Stimulated activated CD8-positive, alpha-beta memory T cell treated with anti-CD3 and anti-CD28 coated beads, Interleukin-4, amount 100 ng/mL, for 24 hours (primary cell): ENCODE measurements around the gene BCAS3.

Experiments used
- DNase-seq: peaks from one replicate; pipeline ENCODE4 v3.0.0-alpha.2; 2020; ENCODE audit warnings: low read depth

Gene BCAS3

DNA sequence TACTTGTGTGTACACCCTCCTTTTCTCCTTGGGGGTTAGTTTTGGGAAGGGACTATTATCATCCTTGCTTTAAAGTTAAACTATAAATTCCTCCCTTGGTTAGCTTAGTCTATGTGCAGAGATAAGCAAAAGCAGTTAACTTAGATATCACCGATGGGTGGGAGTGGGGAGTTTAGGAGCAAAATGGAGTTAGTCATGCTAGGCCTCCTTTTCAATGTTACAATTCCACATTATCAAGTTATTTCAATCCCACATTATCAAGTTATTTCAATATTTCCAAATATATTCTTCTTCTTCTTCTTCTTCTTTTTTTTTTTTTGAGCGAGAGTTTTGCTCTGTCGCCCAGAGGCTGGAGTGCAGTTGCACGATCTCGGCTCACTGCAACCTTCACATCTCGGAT, 1.7 kb upstream of the BCAS3 start:
- DNase-seq, result no peak

DNA sequence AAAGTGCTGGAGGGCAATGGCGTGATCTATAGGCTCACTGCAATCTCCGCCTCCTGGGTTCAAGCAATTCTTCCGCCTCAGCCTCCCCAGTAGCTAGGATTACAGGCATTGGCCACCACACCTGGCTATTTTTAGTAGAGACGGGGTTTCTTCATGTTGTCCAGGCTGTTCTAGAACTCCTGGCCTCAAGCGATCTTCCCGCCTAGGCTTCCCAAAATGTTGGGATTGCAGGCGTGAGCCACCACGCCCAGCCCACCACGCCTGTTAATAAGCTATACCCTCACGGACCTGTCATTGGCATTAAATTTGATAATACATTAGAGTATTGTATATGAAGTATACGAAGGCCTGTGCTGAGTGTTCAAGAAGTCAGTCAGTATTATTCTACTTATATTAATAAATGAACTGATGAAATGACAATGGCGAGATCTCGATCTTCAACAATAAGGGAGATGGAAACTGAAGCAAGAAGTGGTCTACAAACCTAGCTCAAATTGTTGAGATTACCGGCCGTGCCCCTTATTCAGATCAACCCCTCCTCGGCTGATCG, 818 bp upstream of the BCAS3 start:
- DNase-seq, result no peak

DNA sequence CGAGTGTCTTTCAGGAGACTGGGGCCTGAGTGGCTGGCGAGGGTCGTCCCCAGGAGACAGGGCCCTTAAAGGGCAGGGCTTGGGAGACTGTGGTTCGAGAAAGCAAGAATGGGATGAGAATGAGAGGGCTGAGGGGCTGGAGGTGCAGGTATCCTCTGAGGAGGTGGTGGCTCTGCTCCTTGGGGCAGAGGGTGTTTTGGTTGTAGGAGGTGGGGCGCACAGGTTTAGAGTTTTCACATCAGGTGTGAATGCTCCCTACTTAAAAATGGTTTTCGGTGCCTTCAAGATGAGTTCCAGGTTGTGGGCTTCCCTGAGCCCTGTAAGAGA, 430 bp downstream of the BCAS3 start:
- DNase-seq, result no peak

DNA sequence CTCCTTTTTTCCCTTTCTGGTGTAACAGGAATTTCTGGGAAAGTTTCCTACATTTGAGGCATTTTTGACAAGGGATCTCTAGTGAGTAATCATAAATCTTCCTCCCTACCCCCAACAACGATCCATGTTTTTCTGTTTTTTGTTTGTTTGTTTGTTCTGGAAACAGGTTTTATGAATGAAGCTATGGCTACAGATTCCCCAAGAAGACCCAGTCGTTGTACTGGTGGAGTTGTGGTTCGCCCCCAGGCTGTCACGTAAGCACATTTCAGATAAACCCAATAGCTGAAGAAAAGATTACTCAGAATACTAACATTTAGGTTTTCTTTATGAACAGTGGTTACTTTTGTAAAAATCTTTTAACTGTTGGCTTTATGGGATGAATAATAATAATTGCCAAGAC, 1.6 kb downstream of the BCAS3 start:
- no peak for DNase-seq

DNA sequence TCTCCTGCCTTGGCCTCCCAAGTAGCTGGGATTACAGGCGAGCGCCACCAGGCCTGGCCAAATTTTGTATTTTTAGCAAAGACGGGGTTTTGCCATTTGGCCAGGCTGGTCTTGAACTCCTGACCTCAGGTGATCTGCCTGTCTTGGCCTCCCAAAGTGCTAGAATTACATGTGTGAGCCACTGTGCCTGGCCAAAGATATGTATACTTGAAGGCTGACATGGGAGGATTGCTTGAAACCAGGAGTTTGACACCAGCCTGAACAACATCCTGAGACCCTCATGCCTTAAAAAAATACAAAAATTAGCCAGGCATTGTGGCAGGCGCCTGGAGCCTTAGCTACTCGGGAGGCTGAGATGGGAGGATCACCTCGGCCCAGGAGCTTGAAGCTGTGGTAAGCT, 3.1 kb downstream of the BCAS3 start:
- no peak for DNase-seq

DNA sequence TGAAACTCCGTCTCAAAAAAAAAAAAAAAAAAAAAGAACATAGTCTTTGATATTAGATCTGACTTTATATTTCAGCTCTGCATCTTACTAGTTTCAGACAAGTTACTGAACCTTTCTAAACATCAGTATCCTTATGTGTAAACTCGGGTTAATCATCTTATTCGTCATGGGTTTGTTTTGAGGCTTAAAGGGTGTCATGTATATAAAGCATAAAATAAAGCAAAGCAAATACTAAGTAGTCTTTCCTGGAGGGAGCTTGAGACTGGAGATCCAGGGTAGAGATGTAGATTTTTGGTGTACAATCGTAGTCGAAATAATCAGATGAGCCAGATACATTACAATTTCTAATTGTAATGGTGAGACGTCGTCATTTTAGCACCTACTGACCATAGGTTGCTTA, 7.8 kb downstream of the BCAS3 start:
- no peak for DNase-seq

DNA sequence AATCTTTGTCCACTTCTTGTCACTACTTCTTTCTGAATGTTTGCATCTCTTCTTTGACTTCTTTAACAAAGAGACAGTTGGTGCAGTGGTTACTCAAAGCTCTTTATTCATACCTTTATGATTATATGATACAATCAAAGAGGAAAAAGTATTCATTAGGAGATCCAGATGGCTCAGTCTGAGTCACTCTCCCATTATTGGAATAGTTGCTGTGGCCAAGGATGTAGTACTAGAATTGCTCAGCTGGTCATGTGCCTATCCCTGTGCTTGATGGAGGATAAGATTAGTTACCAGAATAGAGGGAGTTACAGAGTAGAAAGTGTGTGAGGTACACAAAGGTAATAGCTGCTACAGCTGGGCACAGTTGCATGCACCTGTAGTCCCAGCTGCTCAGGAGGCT, 18.3 kb downstream of the BCAS3 start:
- no peak for DNase-seq

DNA sequence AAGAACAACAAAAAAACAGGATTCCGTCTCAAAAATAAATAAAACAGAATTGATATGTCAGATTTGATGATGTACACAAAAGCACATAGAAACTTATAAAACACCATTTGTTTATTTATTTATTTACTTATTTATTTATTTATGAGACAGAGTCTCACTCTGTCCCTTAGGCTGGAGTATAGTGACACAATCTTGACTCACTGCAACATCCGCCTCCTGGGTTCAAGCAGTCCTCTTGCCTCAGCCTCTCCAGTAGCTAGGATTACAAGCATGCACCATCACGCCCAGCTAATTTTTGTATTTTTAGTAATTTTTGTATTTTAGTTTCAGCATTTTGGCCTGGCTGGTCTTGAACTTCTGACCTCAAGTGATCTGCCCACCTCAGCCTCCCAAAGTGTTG, 21.4 kb downstream of the BCAS3 start:
- no peak for DNase-seq

DNA sequence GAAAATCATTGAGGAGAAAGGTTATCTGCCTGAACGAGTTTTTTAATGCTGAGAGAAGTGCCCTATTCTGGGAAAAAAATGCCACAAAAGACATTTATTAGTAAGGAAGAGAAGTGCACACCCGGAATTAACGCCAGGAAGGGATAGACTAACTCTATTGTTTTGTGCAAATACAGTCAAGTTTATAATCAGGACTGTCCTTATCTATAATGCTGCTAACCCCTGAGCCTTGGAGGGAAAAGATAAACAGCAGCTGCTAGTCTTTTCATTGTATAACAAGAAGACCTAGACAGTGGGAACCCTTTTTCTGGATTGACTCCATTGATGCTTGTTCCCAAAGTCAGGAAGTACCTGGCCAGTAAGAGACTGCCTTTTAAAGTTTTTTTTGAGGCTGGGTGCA, 26.5 kb downstream of the BCAS3 start:
- DNase-seq, result no peak

DNA sequence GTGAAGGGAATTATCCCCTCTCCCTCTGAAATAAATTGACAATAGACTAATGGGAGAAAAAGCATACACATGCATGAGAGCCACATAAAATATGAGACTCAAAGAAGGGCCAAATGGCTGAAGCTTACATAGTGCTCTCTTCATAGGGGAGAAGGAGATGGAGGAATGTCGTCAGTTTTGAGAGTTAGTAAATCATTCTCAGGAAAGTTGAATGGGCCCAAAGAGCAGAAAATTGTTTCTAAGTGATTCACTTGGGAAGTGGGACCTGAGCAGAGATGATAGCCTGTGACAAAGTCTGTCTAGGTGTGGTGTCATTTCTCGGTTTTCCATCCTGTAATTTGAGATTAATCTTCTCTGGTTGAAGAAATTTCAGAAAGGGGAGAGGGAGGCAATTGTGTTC, 35.0 kb downstream of the BCAS3 start:
- no peak for DNase-seq

DNA sequence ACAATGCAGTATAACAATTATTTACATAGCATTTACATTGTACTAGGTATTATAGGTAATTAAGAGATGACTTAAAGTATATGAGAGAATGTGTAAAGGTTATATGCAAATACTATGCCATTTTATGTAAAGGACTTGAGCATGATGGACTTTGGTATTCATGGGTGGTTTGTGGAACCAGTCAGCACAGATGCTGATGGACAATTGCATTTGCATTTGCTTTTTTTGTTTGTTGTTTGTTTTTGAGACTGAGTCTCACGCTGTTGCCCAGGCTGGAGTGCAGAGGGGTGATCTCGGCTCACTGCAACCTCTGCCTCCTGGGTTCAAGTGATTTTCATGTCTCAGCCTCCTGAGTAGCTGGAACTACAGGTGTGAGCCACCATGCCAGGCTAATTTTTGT, 36.0 kb downstream of the BCAS3 start:
- no peak for DNase-seq

DNA sequence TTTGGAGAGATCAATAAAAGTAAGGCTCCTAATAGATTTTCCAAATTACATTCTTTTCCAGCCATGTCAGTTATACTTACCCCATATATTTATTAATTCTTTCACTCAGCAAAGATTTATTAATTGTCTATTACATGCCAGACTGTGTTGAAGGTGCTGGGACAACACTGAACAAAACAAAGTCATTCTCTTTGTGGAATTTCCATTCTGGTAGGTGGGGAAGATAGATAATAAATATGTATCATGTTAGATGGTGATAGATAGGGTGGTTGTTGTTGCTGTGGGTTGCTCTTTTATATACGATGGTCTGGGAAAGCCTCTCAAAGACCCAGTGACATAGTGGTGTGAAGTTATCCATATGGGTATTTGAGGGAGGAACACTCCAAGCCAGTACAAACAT, 39.1 kb downstream of the BCAS3 start:
- no peak for DNase-seq

DNA sequence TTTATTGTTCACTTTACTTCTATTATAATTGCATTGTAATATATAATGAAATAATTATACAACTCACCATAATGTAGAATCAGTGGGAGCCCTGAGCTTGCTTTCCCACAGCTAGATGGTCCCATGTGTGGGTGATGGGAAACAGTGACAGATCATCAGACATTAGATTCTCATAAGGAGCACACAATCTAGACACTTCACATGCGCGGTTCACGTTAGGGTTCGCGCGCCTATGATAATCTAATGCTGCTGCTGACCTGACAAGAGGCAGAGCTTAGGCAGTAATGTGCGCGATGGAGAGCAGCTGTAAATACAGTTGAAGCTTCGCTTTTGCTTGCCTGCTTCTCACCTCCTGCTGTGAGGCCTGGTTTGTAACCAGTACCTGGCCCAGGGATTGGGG, 40.2 kb downstream of the BCAS3 start:
- DNase-seq, result no peak

DNA sequence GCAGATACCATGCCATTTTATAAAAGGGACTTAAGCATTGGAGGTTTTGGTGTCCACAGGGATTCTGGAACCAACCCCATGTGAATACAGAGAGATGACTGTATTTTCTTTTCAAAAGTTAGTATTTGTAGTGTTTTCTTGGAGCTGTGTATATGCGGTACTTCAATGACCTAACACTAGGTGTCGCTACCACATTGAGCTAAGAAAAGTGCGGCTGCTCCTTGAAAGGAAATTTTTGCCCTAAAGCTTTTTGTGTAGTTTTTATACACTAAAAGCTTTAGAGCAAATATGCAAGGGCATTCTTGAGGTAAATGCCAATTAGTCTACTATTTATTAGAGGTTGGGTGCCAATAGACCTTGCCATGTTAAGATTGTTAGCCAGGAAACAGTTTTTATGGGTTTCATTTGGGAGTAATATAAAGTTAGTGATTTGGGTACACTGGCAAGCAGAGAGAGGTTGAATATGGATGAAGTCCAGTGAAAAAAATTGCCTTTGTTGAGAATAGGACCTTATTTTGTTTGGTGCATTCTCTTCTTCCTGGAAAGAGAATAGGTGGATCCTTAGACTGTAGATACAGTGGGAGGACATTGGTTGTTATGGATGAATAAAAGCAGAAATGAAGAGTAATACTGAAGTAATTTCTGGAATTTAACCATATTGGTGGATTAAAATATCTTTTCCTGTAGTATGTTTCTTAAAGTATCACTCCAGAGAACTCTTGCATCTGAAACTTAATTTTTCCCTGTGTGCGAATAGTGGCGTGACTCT, 43.3 kb downstream of the BCAS3 start:
- no peak for DNase-seq

DNA sequence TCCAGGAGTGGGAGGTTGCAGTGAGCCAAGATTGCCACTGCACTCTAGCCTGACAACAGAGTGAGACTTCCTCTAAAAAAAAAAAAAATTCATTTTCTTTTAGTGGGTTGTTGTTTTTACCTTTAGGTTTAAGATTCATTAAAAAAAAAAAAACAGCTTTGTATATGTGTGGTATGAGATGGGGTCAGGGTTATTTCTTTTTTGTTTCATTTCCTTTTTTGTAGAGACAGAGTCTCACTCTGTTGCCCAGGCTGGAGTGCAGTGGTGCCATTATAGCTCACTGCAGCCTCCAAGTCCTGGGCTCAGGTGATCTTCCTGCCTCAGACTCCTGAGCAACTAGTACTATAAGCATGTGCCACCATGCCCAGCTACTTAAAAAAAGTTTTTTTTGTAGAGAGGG, 47.0 kb downstream of the BCAS3 start:
- no peak for DNase-seq

DNA sequence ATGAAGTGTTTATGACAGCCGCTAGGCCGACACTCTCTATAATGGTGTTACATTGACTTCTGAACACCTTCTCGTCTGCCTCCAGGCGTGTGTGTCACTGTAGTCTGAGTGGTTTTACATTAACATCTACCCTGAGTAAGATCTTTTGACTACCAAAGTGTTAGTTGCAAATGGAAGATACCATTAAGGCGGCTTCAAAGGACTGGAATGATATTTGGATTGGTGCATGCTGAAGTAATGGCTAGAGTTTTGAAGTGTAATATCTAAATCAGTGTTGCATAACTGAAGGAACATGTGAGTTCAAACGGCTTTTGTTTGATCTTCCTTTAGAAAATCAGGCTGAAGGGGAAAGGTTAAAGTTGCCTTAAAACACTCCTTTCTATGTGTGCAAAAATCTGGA, 52.2 kb downstream of the BCAS3 start:
- no peak for DNase-seq

DNA sequence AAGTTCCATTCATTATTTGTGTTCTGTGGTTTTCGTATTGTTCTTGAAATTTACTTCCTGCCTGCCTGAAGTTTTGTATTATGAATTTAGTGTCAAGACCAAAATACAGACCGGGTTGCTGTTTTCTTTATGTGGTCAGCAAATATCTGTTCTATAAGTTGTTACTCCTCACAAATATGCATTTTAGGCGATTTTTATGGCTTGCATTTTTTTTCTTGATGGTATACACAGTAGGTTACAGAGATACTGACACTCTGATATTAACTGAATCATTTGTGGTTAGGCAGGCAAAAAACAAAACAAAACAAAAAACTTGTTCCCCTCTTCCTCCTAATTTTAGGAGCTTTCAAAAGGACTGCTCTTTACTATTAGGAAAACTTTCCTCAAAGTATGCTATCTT, 52.6 kb downstream of the BCAS3 start:
- DNase-seq, result no peak

DNA sequence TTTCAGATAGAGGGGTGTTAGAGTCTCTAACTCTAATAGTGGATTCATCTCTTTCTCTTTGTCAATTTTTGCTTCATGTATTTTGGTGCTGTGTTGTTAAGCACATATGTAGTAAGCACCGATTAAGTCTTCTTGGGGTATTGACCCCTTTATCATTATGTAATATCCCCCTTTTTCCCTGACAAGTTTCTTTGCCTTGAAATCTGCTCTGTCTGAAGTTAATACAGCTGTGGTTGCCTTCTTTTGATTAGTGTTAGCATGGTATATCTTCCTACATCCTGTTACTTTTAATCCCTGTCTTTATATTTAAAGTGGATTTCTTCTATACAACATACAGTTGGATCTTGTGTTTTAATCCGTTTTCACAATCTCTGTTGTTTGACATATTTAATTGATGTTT, 60.6 kb downstream of the BCAS3 start:
- DNase-seq, result no peak

DNA sequence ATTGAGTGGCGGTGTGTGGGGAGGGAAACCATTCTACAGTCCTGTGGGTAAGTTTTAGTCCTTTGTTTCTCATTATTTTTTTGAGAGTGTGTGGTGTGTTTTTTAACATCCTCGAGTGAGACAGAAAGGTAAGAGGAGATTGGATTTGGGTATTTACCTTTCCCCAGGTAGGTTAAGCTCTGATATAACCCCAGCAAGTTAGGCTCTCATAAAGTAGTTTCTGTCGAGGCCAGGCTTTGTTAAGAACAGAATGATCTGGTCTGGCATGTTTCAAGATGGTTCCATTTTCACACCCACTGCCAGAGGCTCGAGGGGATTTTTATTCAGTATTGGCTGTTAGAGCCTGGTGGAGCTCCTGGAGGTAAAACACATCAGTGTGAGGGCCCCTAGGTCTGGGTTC, 62.9 kb downstream of the BCAS3 start:
- no peak for DNase-seq

DNA sequence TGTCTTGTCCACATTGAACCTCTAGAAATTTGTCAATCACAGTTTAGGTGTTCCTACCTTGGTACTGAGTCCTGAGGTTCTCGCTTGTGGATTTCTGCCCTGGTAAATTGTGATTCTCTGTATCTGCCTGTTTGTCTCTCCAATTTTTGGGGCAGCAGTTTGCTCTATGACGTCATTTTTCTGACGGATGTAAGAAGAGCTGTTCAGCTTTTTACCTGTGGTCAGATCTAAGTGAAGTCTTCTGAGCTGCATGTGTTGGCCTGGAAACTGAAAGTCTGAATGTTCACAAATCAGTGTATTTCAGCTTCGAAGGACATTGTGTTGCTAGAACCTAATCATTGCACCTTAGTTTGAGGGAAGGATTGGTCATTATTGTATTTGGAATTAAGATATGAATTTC, 63.4 kb downstream of the BCAS3 start:
- DNase-seq, result no peak

DNA sequence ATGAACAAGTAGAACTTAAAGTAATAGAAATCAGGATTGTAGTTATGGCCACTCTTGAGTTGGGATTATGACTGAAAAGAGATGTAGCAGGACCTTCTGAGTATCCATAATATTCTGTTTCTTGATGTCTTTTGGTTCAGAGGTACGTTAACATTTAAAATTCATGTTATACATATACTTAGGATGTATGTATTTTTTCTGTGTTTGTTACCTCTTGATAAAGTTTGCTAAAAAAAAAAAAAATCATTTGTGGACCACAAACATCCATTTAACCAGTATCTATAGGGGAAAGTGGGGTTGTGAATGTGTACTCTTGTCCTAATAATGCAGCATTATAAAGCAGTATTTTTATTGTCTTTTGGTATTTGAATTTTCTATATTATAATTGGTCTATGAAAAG, 65.6 kb downstream of the BCAS3 start:
- DNase-seq, result no peak

DNA sequence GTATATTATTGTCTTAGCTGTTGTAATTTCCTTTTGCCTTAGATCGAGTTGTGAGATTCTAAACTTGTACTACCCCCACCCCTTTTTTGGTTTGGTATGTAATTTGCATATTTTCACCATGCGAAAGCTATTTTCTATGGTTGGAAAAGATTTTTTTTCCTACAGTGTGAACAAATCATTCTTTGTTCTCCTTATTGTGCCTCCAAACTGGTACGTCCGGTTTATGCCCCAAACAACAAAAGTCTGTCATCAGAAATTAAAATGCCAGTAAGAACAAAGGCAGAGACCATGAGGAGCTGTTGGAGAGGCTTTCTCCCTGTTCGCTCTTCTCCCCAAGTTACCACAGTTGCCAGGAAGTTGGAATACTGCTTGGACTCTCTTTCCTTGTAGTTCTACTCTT, 66.1 kb downstream of the BCAS3 start:
- DNase-seq, result no peak

DNA sequence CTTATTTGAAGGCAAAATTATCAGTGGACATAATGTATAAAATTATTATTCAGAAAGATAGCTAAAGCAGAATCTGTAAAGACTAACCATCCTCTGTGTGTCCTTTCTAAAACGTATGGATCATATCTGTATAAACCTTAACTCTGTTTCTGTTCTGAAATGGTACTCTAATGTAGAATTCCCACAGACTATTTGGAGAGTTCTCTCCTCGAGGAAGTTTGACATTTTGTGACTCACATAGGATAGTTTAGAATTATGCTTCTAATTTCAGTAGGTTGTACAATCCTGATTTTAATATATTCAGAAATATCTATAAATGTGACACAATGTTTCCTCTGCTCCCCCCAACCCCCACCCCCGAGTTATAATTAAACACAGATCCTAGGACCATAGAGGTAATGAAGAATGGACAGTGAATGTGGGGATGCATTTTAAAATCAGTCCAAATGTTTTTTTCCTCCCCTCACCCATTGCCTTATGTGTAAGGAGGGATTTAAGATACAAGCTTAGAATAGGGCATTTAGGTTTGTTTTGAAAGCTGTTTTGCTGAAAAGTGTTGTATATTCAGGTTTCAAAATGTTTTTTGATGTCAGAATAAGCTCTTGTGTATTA, 66.8 kb downstream of the BCAS3 start:
- no peak for DNase-seq

DNA sequence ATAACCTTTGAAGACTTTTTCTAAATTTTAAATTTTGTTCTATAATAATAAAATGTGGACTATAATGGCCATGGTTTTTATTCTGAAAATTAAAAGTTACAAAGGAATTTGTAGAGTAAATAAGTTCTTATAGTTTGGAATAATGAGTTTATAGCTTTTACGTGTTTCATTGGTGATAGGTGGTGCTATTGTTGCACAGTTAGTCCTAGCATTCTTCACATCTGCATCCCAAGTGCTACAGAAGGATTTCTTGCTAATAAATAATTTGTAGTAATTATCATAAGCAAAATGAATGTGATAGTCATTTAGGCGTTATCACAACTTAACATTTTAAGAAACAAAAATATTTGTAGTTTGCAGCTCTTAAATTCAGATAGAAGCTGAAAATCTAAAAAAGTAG, 67.9 kb downstream of the BCAS3 start:
- no peak for DNase-seq
